PFSK-1 (cell line): ENCODE data around the gene ACKR2.

Experiments used
- FOXP2 ChIP-seq: optimal IDR thresholded peaks from 2 replicates; pipeline ENCODE3; 2011; ENCODE audit warnings: borderline replicate concordance, control low read depth, inconsistent platforms; ENCODE audit not compliant: insufficient read depth; ENCODE audit errors: extremely low read length, extremely low read depth
- POLR2AphosphoS5 ChIP-seq: IDR thresholded peaks from 2 replicates; pipeline ENCODE4 v1.6.1; 2012; ENCODE audit warnings: low read depth, mild to moderate bottlenecking, control low read depth, low read length, moderate library complexity
- SIN3A ChIP-seq: IDR thresholded peaks from 2 replicates; pipeline ENCODE4 v1.6.1; 2012; ENCODE audit warnings: mild to moderate bottlenecking, low read length, moderate library complexity, borderline replicate concordance; ENCODE audit not compliant: insufficient read depth
- TAF1 ChIP-seq: IDR thresholded peaks from 2 replicates; pipeline ENCODE4 v1.6.1; 2012; ENCODE audit warnings: low read length, control low read depth, borderline replicate concordance; ENCODE audit not compliant: insufficient read depth
- TF ChIP-seq, protein P1 (sequence below), 2 experiments: IDR thresholded peaks; 2 replicates each; pipeline versions ENCODE4 v1.6.1 to v1.8.0; 2011 to 2012; ENCODE audit warnings: low read depth in 2 of 2, low read length in 2 of 2, control low read depth in 1 of 2, inconsistent platforms in 1 of 2, mild to moderate bottlenecking in 1 of 2, moderate library complexity in 1 of 2; ENCODE audit not compliant: insufficient read depth in 1 of 2

The ACKR2 gene

DNA sequence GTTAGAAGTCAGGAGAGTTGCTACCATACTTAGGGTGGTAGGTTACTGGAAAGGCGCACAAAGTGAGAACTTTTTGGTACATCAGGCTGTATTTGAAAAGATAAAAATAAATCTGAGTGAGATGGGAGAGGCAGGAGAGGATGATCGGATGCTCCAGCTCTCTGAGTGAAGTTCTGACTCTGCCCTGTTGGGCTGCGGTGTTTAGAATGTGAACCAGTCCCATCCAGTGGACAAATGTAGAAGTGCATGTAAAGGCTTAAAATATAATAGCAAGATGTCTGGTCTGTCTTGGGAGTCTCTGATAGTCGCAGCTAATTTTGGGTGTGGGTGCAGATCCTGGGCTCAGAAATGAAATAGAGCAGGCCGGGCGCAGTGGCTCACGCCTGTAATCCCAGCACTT, 30.4 kb downstream of the ACKR2 start:
- TF ChIP-seq SIN3A (no peak), TAF1 (no peak)

DNA sequence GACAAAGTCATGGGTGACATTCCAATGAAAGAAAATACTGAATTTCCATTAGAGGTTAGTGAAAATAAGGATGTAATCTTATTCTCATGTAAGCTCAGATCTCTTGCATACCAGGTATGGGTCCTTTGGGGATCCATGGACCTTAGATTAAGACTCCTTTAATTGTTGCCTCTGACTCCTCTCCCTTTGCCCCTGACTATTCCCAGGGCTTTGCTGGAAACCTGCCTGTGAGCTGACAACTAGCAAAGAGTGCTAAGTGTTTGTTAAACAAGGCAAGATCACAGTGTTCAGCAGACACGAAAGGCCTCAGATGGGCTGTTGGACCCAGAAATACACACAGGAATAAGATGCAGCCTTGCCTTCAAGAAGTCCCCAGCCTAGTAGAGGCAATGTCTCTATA, 32.1 kb downstream of the ACKR2 start:
- TF ChIP-seq FOXP2 (no peak), POLR2AphosphoS5 (no peak), SIN3A (no peak), TAF1 (no peak)
- TF ChIP-seq, protein P1, sequence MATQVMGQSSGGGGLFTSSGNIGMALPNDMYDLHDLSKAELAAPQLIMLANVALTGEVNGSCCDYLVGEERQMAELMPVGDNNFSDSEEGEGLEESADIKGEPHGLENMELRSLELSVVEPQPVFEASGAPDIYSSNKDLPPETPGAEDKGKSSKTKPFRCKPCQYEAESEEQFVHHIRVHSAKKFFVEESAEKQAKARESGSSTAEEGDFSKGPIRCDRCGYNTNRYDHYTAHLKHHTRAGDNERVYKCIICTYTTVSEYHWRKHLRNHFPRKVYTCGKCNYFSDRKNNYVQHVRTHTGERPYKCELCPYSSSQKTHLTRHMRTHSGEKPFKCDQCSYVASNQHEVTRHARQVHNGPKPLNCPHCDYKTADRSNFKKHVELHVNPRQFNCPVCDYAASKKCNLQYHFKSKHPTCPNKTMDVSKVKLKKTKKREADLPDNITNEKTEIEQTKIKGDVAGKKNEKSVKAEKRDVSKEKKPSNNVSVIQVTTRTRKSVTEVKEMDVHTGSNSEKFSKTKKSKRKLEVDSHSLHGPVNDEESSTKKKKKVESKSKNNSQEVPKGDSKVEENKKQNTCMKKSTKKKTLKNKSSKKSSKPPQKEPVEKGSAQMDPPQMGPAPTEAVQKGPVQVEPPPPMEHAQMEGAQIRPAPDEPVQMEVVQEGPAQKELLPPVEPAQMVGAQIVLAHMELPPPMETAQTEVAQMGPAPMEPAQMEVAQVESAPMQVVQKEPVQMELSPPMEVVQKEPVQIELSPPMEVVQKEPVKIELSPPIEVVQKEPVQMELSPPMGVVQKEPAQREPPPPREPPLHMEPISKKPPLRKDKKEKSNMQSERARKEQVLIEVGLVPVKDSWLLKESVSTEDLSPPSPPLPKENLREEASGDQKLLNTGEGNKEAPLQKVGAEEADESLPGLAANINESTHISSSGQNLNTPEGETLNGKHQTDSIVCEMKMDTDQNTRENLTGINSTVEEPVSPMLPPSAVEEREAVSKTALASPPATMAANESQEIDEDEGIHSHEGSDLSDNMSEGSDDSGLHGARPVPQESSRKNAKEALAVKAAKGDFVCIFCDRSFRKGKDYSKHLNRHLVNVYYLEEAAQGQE (IDR thresholded peaks at IDR 0.05; ENCODE audit: insufficient read depth in 1 of 2, low read depth in 2 of 2, low read length in 2 of 2): no peak

DNA sequence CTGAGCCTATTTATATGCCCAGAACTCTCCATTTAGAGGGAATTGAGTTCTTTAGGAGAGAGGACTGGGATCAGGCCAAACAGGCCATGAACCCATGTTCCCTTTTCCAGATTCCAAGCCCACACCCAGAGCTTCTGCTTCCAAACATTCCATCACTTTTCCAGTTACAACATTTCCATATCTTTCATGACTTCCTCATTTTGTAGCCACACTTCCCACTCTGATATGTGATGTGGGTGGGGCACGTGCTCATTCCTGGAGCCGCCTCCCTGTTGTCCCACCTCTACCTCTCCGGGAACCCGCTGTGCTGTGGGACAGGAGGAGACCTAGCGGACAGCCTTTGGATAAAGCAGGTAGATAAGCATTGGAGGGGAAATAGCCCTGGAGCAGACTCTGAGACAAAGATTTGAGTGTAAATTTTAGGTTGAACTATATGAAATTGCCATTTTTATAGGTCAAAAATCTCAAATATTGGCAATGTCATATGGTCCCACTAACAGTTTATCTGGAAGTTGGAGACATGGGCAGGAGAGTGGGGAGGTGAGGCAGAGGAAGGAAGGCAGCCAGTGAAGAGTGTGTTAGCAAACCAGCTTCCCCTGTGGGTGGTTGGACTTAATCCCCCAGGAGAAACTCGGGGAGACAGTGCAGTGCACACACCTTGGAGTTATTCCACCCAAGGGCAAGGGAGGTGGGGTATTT, 34.6 kb downstream of the ACKR2 start:
- TF ChIP-seq POLR2AphosphoS5 (no peak), TAF1 (no peak), SIN3A (no peak), FOXP2 (no peak)
- TF ChIP-seq, protein P1 (IDR thresholded peaks at IDR 0.05; ENCODE audit: insufficient read depth in 1 of 2, low read depth in 2 of 2, low read length in 2 of 2): no peak

DNA sequence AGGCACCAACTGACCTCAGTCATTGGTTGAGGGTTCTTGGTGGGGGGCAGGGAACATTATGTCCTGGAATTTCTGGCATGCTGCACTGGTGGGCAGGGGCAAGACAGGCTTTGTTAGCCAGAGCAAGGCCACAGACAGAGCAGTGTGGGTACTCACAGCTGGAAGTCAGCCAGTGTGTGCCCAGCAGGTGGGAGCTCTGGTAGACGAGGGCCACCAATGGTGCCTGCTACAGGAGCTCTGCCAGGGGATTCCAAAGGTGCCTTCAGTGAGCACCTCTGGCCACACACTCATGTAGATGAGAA, 35.1 kb downstream of the ACKR2 start:
- TF ChIP-seq FOXP2 (no peak), SIN3A (no peak)

DNA sequence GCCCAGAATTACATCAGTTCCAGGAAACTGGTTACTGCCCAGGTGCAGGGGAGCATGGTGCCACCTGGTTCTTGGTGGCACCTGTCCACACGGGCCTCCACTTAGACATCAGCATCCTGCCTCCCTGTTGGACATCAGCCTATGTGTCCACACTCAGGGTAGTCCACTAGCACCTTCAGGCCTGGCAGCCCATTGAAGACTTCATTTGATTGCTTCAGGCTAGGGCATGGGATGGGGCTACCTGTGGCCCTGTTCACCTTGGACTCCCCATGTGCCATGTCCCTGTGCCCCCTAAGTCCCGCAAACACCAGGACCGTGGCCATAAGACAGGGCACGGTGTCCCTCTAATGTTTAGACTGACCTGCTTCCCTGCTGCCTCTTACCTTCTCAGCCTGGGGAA, 35.6 kb downstream of the ACKR2 start:
- TF ChIP-seq FOXP2 (no peak), POLR2AphosphoS5 (no peak), TAF1 (no peak), SIN3A (no peak)
- TF ChIP-seq, protein P1 (IDR thresholded peaks at IDR 0.05; ENCODE audit: insufficient read depth in 1 of 2, low read depth in 2 of 2, low read length in 2 of 2): no peak

DNA sequence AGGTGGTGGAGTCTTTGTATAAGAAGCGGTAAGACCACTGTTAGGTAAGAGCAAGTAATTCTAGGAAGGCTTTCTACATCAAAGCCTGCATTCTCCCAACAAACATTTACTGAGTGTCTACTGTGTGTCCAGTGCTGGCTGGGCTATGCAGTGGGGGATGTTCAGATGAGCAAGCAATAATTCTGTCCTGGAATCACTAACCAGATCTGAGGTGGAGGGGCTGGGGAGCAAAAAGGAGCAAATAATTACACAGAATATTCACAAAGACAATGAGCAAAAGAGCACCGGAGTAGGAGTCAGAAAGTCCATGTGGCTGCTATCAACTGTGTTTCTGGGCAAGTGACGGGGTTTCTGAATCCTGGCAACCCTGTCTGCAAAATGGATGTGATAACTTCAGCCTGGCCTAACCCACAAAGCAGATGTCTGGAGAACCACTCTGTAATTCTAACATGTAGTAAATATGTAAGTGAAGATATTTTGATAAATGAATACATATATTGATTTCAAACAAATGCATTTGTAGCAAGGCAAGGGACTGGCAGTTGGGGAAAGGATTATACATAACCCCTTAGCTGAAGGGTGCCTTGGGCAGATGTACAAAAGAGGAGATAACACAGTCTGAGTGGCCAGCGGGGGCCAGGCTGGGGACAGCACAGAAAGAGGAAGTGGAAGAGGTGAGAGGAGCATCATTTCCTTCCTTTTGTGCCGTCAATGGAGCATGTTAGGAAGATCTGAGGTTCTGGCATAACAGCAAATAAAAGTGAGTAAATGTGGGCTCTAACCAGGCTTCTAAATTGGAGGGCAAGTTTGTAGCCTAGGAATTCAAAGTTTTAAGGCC, 37.7 kb downstream of the ACKR2 start:
- TF ChIP-seq TAF1: no peak
- no peak for TF ChIP-seq FOXP2
- TF ChIP-seq POLR2AphosphoS5: no peak
- TF ChIP-seq SIN3A: no peak
- TF ChIP-seq, protein P1 (IDR thresholded peaks at IDR 0.05; ENCODE audit: insufficient read depth in 1 of 2, low read depth in 2 of 2, low read length in 2 of 2): no peak
